NCI-H1417 (cell line): ENCODE measurements around the gene SLIT1.

Experiments
- DNase-seq, 3 experiments: peaks; one replicate each; lab custom pipeline; 2025; lab: John Stamatoyannopoulos, UW

Gene SLIT1

DNA sequence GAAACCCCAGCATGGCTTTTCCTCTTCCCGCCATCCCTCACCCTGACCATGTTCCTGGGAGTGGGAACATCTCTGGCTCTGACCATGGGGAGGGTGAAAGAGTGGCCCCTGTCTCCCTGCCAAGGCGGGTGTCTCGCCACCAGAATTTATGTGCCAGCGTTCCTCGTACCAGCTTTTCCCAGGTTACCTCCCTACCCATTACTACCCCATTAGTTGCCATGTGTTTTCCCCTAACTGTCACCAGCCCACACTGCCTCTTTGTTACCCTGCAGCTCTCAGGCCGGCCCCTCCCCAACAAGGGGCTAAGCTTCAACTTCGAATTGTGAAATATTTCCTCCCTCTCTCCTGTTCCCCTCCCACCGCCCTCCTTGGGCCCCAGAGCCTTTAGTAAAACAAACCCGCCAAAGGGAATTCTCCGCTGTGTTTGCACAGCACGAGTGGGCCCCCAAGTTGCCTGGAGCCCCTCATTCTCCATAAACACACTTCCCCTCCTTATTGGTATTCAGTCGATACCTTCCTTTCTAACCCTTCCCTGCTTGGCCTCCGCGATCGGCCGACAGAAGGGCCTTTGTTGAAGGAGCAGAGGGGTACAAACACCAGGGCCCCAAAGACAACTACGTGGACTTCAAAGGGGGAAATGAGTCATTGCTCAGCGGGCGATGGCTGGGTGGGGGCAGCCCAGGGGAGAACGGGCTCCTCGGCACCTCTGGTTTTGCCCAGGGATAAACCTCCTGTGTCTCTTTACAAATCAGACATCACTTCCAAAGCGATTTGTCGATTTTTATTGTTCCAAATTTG lies 45.5 kb downstream of the SLIT1 start:
- no peak for DNase-seq

DNA sequence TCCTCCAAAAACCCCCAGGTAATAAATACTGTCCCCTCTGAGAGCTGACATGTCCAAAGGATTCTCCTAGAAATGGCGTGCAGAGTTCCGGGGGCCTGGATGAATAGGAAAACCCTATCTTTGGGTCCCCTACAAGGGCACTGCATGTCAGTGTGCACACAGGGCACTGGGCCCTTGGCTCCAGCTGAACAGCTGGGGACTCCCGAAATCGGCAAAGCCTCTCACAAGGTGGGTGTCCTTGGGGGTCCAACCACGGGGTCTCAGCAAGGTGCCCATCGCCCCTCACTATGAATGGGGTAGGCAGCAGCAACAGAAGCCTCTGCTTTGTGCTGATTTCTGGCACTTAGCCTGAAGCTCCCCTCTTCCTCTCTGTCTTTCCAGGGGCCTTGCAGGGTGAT lies 46.1 kb downstream of the SLIT1 start:
- DNase-seq = no peak

DNA sequence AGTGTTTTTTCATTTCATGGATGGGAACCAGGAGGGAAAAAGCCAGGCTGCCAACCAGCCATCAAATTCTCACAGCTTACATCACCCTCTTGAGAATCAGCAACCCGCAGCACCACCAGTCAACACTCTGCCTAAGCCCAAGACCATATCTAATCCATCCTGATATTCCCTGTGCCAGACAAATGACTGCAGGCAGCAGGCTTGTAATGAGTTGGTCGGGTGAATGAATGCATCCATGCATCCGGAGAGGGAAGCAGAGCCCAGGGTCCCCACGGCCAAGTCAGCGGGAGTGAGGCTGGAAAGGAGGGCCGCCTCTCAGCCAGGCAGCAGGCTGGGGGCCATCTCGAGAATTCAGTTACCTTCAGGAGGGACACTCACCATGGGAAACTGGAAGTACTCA lies 46.9 kb downstream of the SLIT1 start:
- no peak for DNase-seq

DNA sequence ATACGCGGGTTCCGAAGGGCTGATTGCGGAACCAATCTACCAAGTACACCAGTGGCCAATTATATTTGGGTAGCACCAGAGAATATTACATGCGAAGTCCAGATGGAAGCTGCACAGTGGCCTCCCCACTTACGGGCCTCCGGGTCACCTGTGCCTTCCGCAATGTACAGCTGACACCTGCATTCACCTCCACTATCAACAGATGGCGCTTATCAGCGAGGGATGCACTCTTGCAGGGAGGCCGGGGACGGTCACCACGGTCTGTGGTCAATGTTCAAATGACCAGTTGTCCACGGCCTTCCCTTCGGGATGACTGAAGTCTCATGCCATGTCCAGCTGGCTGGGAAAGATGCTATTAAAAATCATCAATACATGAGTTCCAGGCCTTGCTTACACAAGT lies 47.6 kb downstream of the SLIT1 start:
- DNase-seq = peak in 1 of 3 experiments; percentile 1

DNA sequence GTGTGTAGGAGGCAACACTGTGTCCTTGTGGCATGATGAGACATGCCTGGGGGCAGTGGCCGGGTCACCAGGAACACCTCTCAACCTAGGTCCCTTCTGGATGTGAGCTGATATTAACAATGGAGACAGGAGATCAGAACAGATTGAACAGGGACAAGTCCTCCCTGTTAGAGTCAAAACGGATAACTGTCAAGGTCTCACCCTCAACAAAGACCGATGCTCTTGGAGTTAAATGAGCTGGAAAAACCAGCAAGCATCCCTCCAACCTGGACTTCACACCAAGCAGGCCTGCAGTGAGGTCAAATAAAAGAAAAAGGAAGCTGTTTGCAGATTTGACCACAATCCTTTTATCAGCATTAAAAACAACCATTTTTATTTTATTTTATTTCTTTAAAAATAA lies 49.0 kb downstream of the SLIT1 start:
- DNase-seq = peak in 2 of 3 experiments; percentile 38 to 55

DNA sequence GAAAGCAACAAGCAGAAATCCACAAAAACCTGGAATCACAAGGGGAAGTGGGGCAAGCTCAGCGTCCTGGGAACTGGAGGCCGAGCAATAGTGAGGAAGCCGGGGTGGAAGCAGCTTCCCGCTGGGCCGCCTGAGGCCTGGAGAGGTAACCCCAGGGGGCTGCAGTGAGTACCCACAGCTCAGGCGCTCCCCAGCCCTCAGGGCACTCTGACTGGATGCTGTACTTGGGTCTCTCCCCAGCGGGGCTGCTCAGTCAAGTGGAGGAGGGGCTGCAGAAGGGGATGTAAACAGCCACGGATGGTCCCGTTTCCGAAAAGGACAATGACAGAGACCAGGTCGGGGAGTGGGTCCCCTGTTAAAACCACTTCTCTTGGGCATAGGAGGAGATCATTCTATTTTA lies 50.3 kb downstream of the SLIT1 start:
- peak in 1 of 3 experiments; percentile 41 for DNase-seq

DNA sequence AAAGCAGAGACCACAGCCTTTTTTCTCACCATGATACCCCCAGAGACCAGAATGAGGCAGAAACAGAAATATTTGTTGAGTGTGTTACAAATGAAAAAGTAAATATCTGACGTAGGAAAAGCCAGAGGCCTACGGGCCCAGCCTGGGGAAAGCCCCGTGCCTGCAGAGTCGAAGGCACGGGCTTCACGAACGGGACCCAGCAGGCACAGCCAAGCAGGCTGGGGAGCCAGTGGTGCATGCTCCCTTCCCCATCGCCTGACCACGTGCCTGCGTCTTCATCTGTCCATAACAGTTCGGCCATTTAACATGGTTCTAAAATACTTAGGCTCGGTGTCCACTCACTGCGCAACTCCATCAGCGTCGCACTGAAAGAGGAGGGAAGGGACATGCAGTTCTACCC lies 50.8 kb downstream of the SLIT1 start:
- no peak for DNase-seq

DNA sequence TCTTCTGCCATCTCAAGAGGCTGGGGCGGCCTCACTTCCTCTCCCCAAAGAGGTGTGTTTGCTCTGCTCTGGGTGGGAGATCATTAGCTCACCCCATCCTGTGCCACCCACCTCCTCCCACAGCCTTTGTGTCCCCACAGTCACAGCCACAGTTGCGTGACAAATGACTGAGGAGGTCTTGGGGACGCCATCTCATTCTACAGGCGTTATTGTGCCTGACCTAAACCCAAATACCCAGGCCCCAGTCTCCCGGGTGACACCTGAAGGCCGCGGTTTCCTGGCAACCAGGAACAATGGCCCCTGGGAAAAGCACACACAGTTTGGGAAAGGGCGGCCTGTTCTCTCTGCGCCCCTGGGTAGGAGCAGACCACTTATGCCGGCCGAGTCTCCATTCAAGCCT lies 51.6 kb downstream of the SLIT1 start:
- DNase-seq = peak in 1 of 3 experiments; percentile 20

DNA sequence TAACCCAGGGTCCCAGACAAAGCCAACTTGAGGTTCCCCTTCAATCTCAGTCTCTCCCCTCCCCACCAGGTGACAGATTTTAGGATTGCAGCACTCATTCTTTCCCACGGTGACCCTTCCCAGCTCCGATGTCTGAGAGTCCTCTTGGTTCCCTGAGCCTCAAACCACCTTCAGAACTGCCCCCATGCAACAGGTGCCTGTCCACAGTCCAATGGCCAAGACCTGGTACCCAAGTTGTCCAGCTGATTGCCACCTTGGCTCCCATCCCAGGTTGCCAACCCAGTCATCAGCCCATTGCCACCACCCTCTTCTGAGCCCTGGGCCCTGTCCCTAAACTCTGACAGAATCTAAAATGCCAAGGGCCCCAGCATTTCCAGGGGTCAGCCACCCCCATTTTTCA lies 53.5 kb downstream of the SLIT1 start:
- no peak for DNase-seq

DNA sequence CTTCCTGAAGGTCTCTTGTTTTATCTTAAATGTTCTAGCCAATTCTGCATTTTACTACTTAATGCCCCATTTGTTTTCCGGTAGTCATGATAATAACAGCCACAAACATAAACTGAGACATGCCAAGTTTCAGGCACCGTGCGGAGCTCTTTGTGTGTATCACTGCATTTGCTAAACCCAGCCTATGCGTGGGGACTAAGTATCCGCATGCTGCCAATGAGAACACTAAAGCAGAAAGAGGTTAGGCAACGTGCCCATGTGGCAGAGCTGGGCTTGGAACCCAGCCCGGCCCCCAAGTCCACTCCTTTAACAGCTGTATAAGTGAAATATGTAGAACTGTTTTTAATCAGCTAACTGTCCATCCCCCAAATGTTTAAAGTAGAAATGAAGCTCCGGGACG lies 54.1 kb downstream of the SLIT1 start:
- no peak for DNase-seq

DNA sequence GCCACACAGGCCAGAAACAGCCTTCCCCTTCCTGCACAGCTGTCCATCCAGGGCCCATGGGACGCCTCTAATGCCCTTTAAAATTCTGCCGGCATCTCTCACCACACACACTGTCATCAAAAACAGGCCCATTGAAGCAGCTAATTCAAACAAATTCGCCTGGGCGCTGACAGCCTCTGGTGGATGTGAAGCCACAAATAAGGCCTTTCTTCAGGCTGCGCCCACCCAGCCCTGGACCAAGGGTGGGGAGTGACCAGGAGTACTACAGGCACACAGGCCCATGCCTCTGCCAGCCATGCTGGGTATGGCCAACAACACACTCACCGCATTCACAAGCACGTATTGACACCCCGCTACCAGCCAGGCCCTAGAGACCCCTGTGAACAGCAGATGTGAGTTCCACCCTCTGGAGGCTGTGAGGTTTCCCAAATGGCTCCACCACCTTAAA lies 54.6 kb downstream of the SLIT1 start:
- no peak for DNase-seq

DNA sequence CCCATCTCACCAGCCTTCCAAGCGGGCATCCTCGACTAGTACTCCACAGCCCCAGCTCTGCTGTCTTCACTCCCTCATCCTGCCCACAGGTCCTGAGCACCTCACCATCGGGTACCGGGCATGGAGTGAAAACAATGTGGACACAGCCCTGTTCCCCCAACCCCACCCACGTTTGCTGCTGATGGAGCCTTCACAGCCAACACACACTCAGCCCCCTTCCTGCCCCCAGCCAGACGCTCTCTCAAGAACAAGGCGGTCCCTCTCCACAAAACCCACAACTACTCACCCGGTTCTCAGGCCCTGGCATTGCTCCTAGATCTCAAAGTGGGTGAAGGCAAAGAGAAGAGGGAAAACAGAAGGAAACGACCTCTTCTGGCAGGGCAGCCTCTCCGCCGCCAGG lies 56.1 kb downstream of the SLIT1 start:
- DNase-seq = peak in 1 of 3 experiments; percentile 26

DNA sequence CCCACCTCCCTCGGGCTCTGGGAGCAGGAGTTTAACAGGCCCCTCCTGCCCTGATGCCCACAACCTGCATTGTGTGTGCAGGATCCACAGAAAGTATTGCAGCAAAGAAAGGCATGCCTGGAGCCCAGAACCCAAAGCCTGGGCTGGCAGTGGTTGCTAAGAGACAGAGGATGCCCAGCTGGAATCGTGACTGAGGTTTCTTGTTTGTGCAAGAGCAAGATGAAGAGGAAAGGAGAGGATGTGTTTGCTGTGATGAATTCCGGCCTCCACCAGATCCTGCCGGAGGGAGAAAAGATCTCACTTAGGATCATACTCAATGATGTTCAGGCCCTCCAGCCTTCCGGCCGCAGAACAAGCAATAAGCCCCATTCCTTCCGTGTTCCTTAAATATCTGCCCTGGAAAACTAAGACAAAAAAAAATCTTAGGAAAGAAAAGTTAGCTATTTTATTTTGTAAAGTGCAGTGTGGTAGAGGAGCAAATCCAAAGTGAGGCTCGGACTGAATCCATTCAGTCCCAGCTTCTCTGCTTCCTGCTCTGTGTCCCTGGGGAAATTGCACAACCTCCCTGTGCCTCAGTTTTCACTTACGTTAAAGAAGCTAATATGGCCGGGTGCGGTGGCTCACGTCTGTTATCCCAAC lies 57.1 kb downstream of the SLIT1 start:
- peak; percentile 62 to 84 (median 64) for DNase-seq

DNA sequence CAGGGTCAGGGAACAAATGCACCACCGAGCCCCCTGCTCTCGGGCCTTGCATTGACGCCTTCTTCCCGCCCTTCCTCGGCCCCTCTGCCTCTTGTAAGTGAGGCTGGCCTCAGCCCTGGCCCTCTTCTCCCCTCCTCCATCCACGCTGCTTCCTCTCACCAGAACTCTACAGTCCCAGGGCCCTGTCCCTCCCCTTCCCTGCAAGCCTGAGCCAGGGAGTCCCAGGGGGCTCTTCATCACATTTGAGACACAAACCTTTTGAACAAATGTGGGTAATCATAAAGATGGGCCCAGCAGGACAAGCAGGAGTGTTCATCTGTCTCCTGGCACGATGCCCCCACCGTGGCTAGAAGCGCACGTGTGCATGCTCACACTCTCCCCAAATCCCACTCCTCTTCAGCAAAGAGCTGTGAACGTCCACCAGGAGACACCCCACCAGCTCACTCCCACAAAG lies 57.7 kb downstream of the SLIT1 start:
- DNase-seq = peak; percentile 55 to 77 (median 70)

DNA sequence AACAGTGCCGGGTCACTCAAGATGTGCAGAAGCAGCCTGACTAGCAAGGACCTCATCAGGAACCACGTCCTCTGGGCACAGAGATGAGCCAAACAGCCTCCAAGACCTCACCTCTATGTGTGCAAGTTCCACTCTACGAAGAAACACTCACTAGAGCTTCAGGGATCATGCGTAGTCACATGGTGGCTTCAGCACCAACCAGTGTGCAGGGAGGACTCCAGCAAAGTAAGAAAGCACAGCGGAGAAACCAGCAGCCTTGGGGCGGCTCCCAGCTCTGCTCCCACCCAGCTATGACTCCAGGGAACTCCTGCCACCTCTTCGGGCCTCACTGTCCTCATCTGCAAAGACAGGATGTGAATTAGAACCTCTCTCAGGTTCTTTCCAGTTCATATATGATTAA lies 58.2 kb downstream of the SLIT1 start:
- DNase-seq = no peak

DNA sequence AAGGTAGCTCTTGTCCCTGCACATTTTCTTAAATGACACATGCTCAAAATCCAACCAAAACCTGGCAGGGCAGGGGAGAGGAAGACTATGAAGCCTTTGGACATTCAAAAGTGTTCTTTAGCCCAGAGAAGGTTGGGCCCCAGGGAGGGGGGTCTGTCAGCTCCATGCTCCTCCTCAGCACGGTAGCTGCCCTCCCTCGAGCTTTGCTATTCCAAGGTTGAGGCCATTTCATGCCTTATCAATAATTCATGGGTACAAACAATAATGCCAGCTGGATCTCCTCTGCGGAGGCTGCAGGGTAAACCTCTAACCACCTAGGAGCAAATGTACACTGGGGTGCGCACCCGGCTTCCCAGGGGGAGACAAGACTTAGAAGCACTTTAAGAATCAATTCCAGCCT lies 61.5 kb downstream of the SLIT1 start:
- peak in 2 of 3 experiments; percentile 24 to 51 for DNase-seq

DNA sequence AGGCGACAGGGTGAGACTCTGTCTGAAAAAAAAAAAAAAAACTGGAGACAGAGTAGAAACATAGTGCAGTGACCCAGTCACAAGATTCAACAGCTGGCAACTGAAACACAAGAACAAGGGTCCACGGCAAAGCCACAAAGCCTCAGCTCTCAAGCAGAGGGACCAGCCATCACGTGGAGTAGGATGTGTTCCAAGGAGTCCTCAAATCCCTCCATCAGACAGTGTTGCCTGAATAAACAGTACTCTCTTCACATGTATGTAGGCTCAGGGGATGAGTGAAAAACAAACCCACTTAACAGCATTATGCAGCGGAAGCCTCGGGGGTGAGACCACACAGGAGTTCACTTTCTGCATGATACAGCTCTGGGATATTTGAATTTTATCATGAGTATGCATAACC lies 62.0 kb downstream of the SLIT1 start:
- DNase-seq = peak in 2 of 3 experiments; percentile 30 to 75

DNA sequence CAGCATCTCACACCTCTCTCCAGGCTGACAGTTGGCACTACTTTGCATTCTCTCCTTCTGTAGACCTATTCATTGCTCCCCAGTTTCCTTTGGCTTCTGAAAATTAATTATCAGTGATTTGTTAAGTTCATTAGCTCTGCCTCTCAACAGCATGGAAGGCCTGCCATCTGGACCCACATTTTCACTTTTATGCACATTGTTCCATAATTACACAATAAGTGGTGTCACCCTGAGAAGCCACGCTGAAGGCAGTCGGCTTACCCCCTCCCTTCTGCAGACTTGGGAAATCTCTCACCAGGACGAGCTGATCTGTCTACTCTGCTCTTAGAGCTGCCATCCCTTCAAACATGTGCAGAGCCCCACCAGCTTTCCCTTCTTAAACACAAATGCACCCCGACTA lies 64.7 kb downstream of the SLIT1 start:
- peak in 1 of 3 experiments; percentile 36 for DNase-seq

DNA sequence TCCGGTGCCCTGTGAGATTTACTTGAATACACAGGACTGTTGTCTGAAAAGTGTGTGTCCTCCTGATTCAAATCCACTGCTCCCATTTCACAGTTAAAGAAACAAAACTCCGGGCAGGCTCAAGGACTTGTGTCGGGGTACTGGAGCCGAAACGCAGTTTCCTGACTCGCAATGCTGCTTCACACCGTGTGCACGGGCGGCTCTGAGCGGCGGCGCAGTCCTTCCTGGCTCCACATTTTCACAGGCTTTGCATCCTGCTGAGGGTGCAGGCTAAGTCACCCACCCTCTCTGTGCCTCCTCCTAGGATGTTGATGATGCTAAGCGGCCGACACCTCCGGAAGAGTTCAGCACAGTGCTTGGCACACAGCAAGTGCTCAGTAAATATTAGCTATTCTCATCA lies 65.4 kb downstream of the SLIT1 start:
- DNase-seq = no peak

DNA sequence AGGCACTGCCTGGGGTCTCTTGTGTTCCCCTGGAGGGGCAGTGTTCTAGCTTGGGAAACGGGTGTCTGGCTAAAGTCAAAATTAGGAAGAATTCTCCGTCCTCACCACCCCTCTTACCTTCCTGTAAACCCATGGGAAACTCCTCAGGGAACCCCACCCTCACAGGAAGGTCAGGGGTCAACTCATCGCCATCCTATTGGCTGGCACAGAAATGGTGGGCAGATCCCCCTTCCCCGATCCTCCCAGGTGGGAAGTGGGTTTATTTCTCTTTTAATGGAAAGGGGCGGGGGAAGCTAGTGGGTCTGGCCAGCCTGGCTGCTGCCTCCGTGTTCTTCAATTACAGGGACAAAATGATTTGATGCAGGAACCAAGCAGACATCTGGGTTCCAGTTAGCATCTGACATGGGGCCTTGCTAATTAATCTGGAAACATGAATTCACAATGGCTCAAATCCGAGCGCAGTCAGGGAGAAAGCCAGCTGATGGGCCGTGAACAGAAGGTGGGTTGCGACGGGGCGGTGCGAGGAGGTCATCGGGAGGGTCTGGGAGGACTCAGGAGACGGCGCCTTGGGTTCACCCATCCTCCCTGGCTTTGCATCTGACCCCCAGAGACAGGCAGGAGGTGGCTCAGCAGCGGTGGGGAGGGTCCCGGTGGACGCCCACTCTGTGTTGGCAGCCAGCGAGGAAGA lies 66.6 kb downstream of the SLIT1 start:
- no peak for DNase-seq

DNA sequence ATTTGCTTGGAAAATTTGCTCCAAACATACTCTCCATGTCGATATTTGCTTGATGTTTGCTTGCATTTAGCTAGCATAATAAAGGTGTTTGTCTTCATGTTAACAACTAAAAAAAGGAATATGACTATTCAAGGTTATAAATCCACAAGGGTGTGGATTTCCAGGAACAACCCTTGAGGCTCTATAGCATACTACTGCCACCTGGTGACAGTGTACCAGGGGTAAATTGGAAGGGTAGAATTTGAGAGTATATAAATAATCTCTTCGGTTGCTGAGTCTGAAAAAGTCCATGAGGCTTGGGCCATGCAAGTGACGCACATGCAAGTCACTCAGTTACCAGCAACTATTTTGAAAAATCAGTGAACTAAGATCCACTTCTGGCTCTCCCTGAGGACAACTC lies 68.4 kb downstream of the SLIT1 start:
- DNase-seq = peak in 2 of 3 experiments; percentile 29 to 46

DNA sequence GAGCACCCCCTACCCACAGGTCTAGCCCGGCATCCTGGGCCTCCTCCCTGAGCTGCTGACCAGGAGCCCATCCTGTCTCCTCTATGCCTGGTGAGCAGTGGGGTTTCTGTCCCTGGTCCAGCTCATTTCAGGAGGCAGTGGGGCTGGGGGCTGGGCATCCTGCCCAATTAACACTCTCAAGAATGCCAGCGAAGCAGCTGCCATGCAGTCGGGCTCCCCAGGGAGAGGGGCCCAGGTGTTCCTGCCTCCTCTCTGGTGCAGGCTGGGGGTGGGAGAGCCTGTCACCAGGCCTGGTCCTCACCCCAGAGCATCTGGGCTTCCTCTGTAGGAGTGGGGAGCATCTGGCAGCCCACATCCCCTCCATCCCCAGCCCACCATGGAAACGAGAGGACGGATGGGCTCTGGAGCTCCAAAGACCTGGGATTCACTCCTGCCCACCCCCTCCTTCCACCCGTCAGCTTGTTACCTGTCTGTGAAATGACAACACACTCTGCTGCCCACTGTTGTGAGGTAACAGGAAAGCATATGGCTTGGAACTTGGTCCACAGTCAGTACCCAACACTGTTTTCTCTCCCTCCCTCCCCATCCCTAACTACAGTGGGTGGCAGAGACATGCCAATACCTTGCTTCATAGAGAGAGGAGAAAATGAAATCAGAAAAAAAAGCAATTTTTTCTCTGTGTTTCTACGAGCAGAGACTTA lies 69.1 kb downstream of the SLIT1 start:
- DNase-seq = peak in 2 of 3 experiments; percentile 58 to 65
